ENCODE results near the gene GOLGA8B. TPM values are rescaled to one million over a fixed set of nuclear protein-coding genes. Genes with fewer than 3 reads are reported as not detected.
"Not testable (repeated sequence)": the region's sequence is repeated elsewhere in the genome, so short reads cannot be mapped to it uniquely, and the experiment has no call there.

The GOLGA8B gene
- total RNA-seq, 1 donor from 2014 or later: 5.8 TPM

DNA sequence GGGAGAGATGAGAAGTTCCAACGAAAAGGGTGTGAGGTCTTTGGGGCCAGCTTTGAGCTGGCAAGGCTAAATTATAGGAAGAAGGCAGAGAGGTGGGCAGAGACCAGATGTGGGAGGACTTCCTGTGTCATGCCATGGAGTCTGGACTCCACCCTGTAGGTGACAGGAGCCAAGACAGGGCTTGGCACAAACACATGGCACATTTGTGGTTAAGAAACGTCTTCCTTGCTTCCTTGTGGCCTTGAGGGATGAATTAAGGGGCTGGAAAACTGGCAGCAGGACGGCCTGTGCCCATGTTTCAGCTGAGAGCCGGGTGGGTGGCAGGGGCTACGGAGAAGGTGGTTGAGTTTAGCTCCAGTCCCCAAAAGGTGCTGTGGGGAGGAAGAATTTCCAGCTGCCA lies 18.7 kb downstream of the GOLGA8B start:
- DNase-seq (ENCODE audit: low read depth in 2 of 2): not testable (repeated sequence)

DNA sequence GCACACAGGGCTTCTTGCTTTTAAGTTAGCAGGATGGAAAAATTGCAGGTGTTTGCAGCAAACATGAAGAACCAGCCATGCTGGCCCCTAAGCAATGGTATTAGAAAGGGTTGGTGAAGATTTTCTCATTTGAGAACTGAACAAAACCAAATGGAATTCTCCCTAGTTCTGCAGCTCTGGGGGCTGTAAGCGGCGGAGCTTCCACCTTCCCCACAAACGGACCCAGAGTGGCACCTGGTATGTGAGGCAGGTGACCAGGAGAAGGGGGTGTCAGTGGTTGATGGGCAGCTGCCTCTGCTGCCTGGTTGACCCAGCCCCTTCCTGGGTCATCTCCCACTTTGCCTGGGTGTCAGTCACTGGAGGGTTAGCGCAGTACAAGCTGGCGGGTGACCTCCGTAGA lies 22.6 kb downstream of the GOLGA8B start:
- DNase-seq (ENCODE audit: low read depth in 2 of 2): not testable (repeated sequence)

GRCh38 chr15:34559764-34560163 lies 23.7 kb downstream of the GOLGA8B start:
- not testable (repeated sequence) for DNase-seq (ENCODE audit: low read depth in 2 of 2)

GRCh38 chr15:34555162-34555561 lies 28.3 kb downstream of the GOLGA8B start:
- not testable (repeated sequence) for DNase-seq (ENCODE audit: low read depth in 2 of 2)

DNA sequence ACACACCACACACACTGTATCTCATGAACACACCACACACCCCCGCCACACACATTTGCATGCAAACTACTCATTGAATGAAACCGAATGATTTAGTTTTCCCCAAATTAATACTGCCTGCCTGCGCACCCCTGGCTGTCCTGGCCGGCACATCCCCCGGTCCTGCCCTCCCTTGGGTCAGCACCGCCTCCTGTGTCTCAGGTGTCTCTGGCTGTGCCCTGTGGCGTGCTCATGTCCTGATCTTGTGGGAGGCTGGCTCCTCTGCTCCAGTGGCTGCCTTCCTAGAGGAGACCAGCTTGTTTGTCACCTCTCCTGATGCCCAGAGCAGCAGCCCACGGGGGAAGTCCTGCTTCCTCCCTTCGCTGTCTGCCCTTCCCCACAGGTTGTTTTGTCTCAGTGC lies 28.7 kb downstream of the GOLGA8B start:
- DNase-seq (ENCODE audit: low read depth in 2 of 2): not testable (repeated sequence)

DNA sequence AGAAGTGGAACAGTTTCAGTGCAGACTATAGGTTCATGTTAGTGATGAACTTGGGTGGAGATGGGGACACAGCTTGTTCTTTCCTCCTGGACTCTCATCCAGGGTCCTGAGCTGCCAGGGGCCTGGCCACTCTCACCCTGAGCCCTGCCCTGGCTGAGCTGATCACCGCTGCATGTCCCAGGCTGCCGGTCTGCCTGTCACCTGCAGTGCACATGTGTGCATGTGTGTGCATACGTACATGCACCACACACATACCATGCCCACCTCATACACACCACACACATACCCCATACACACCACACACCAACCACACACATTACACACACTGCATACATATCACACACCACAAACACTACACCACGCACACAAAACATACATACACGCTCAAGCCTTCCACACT lies 29.3 kb downstream of the GOLGA8B start:
- DNase-seq (ENCODE audit: low read depth in 2 of 2): not testable (repeated sequence)

- not testable (repeated sequence) for DNase-seq (ENCODE audit: low read depth in 2 of 2)
These were observed 33.3 kb downstream of the GOLGA8B start for GRCh38 chr15:34550129-34550528.

DNA sequence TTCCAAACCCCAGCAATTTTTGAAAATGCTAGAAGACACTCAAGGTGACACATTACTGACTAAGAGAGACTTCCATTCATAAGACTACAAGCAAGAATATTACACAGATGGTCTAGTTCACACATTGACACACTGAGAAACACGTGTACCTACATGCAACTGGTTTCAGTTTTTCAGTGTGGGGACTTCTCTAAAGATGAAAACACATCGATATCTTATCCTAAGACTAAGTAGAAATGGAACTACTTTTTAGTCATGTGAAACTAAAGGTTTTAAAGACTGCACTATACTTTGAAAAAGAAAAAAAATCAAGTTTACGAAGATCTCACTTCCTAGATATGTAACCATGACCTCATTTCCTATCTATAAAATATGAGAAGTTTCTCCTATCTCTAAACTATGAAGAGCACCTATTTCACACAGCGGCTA lies 34.1 kb downstream of the GOLGA8B start:
- not testable (repeated sequence) for DNase-seq (ENCODE audit: low read depth in 2 of 2)

DNA sequence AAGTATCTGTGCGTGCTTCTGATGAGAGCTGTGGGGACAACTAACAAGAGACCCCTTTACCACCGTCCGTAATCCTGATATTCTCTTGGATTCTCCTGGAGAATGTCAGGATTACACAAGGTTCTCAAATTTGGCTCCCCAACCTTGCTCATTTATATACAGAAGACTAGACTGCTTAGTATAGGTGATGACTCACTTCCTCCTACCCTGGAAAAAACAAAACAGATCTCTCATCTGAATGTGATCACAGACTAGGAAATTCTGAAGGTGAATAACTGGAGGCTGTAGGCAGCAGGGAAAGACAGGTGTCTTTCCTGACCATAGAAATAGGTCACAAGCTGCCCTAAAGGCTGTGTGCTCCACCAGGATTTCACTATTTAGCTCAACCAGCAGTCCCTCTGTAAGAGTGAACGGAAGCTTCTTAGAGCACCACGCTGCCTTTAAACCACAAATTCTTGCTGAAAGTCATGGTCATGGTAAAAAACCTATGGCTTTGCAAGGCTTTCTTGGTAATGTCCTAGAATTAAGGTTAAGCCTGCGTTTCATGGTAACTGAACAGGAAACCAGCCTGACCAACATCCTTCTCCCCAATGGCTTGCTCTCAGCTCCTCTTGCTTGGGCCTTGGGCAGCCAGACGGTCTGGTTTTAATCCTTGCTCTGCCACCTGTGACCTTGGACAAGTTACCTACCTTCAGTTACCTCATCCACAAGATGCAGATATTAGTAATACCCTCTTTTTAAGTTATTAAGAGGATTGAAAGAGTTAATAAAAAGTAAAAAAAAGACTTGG lies 39.4 kb downstream of the GOLGA8B start:
- DNase-seq (ENCODE audit: low read depth in 2 of 2): not testable (repeated sequence)

DNA sequence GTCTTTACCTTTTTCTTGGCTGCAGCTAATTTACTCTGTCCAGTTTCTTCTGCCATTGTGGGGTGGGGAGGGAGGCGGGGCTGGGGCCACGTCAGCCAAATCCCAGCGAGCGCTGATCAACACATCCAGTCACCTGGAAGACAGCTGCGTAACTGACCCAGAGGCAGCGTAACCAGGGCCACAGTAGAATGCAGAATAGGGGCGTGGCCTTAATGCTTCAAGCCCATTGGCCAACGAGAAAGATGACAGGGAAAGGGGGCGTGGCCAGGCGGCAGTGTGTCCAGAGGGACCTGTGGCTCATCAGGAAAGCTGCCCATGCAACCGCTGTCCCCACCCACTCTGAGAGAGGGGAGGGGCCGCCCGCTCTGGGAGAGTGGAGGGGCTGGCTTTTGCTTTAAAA lies 47.6 kb downstream of the GOLGA8B start:
- DNase-seq (ENCODE audit: low read depth in 2 of 2): not testable (repeated sequence)

Other genes starting within 250 kb of the GOLGA8B start
- 22.2 and 27.9 TPM in 2 replicates for gene SLC12A6, start 245.9 kb downstream of the GOLGA8B start, total RNA-seq
- 162 and 212 TPM in 2 replicates for gene NOP10, start 240.5 kb downstream of the GOLGA8B start, total RNA-seq
- not detected in 2 replicates for gene NUTM1, start 240.3 kb downstream of the GOLGA8B start, total RNA-seq
- 2.3 and 3.3 TPM in 2 replicates for gene LPCAT4, start 216.5 kb downstream of the GOLGA8B start, total RNA-seq
- 1.8 and 3.2 TPM in 2 replicates for gene GOLGA8A, start 145.8 kb downstream of the GOLGA8B start, total RNA-seq
- gene GJD2, start 171.3 kb upstream of the GOLGA8B start, total RNA-seq: not detected in 2 replicates
- not detected in 2 replicates for gene ACTC1, start 211.9 kb upstream of the GOLGA8B start, total RNA-seq

All from dermis microvascular lymphatic vessel endothelial cell (primary cell).